GM15510 (cell line): ENCODE results near the gene HSPA14.

Experiments used
- POLR2A ChIP-seq: IDR thresholded peaks from 3 replicates; pipeline ENCODE4 v1.6.1; 2011; ENCODE audit warnings: borderline replicate concordance; ENCODE audit not compliant: insufficient read length; ENCODE audit errors: extremely low read depth

The HSPA14 gene

GRCh38 chr10:14826076-14826829, 11.9 kb upstream of the HSPA14 start:
- no peak for TF ChIP-seq POLR2A

- TF ChIP-seq POLR2A = no peak
Observed at GRCh38 chr10:14833106-14833505, 5.0 kb upstream of the HSPA14 start.

- TF ChIP-seq POLR2A = no peak
Observed at GRCh38 chr10:14836208-14836607, 1.9 kb upstream of the HSPA14 start.

GRCh38 chr10:14837003-14837756, 926 bp upstream of the HSPA14 start:
- TF ChIP-seq POLR2A = no peak

- TF ChIP-seq POLR2A = no peak
Observed at GRCh38 chr10:14838582-14839304, 637 bp downstream of the HSPA14 start.

- TF ChIP-seq POLR2A = no peak
Observed at GRCh38 chr10:14839305-14839695, 1.2 kb downstream of the HSPA14 start.

GRCh38 chr10:14840178-14840577, 2.1 kb downstream of the HSPA14 start:
- TF ChIP-seq POLR2A = no peak

GRCh38 chr10:14843327-14843988, 5.4 kb downstream of the HSPA14 start:
- no peak for TF ChIP-seq POLR2A

- TF ChIP-seq POLR2A = no peak
Observed at GRCh38 chr10:14844948-14845347, 6.8 kb downstream of the HSPA14 start.

- TF ChIP-seq POLR2A = no peak
Observed at GRCh38 chr10:14852236-14852635, 14.1 kb downstream of the HSPA14 start.

- no peak for TF ChIP-seq POLR2A
Observed at GRCh38 chr10:14855453-14855852, 17.3 kb downstream of the HSPA14 start.

- no peak for TF ChIP-seq POLR2A
Observed at GRCh38 chr10:14858338-14858960, 20.3 kb downstream of the HSPA14 start.

GRCh38 chr10:14859043-14859442, 20.9 kb downstream of the HSPA14 start:
- no peak for TF ChIP-seq POLR2A

- no peak for TF ChIP-seq POLR2A
Observed at GRCh38 chr10:14859775-14860174, 21.7 kb downstream of the HSPA14 start.
